Caco-2 (cell line): ENCODE results near the gene POMC. TPM values are rescaled to one million over a fixed set of nuclear protein-coding genes. Genes with fewer than 3 reads are reported as not detected.
A peak's percentile ranks its signal among the peaks of the same experiment; 100 is the strongest.

Experiments used
- BruUV-seq: library from RNA; stranded (reverse); fragments of 400-500 nt; replicated peaks from 2 replicates; lab custom pipeline; 2021; lab: Mats Ljungman, UMichigan
- CTCF ChIA-PET: fragments of 300-600 bp; sonication (Branson Sonifier 250); formaldehyde crosslinking; loops from one replicate; lab custom pipeline; 2022; ENCODE audit warnings: antibody characterized with exemption; lab: Charles Lee
- POLR2A ChIA-PET: fragments of 300-600 bp; sonication (Branson Sonifier 250); formaldehyde crosslinking; loops from one replicate; lab custom pipeline; 2022; ENCODE audit warnings: antibody characterized with exemption; lab: Charles Lee
- DNase-seq, 2 experiments: peaks; one replicate each; pipeline versions ENCODE4 v3.0.0 to v3.0.0-alpha.2; 2020 to 2022
- H3K27me3 ChIP-seq: replicated peaks from 2 replicates; pipeline ENCODE4 v1.6.0; 2011; ENCODE audit warnings: low read length; ENCODE audit not compliant: control insufficient read depth, insufficient read depth
- H3K36me3 ChIP-seq: 2 replicates; pipeline ENCODE4 v1.5.1; 2011; ENCODE audit warnings: low read length; ENCODE audit not compliant: control insufficient read depth, insufficient read depth
- H3K4me1 ChIP-seq: fragments of 250-450 bp; sonication (Bioruptor Pico); 2 replicates; pipeline ENCODE4 v1.5.1; 2020; ENCODE audit warnings: mild to moderate bottlenecking
- H3K4me3 ChIP-seq: 2 replicates; pipeline ENCODE4 v1.5.1; 2011; ENCODE audit warnings: low read depth, mild to moderate bottlenecking, control low read depth, low read length
- H3K9me3 ChIP-seq: fragments of 250-450 bp; sonication (Bioruptor Pico); 2 replicates; pipeline ENCODE4 v1.5.1; 2020; ENCODE audit warnings: mild to moderate bottlenecking, moderate library complexity
- H3K27ac Mint-ChIP-seq: one replicate; pipeline ENCODE4 v1.8.0; 2022; ENCODE audit warnings: mixed read lengths; ENCODE audit not compliant: unreplicated experiment
- H3K27me3 Mint-ChIP-seq: one replicate; pipeline ENCODE4 v1.8.0; 2022; ENCODE audit warnings: mixed read lengths; ENCODE audit not compliant: insufficient read depth, unreplicated experiment
- H3K36me3 Mint-ChIP-seq: one replicate; pipeline ENCODE4 v1.8.0; 2022; ENCODE audit warnings: mild to moderate bottlenecking, mixed read lengths; ENCODE audit not compliant: insufficient read depth, unreplicated experiment
- H3K4me1 Mint-ChIP-seq: one replicate; pipeline ENCODE4 v1.8.0; 2022; ENCODE audit warnings: low read depth, mixed read lengths; ENCODE audit not compliant: unreplicated experiment
- H3K4me3 Mint-ChIP-seq: one replicate; pipeline ENCODE4 v1.8.0; 2022; ENCODE audit warnings: mild to moderate bottlenecking, moderate library complexity, mixed read lengths; ENCODE audit not compliant: unreplicated experiment
- H3K9me3 Mint-ChIP-seq: one replicate; pipeline ENCODE4 v1.8.0; 2022; ENCODE audit warnings: mixed read lengths; ENCODE audit not compliant: unreplicated experiment
- CTCF ChIP-seq, 2 experiments: fragments of 200-600 bp in 1 of 2; IDR thresholded peaks; 1 replicate in 1 of 2; 2 replicates in 1 of 2; pipeline versions ENCODE4 v1.5.1 to v1.8.0; 2011 to 2022; ENCODE audit warnings: antibody characterized with exemption in 1 of 2, control low read depth in 1 of 2, inconsistent platforms in 1 of 2, low read depth in 1 of 2, low read length in 1 of 2, mild to moderate bottlenecking in 1 of 2, moderate library complexity in 1 of 2; ENCODE audit not compliant: insufficient read depth in 1 of 2, severe bottlenecking in 1 of 2, unreplicated experiment in 1 of 2
- intact Hi-C: fragments of 100-400 bp; cut with micrococcal nuclease; formaldehyde crosslinking; loops from one replicate; pipeline ENCODE4 v1.10.0; 2022; ENCODE audit not compliant: unreplicated experiment
- total RNA-seq: library from RNA; stranded (reverse); gene quantifications from 2 replicates; pipeline ENCODE4 v1.2.3, GENCODE V29; 2022

The POMC gene
- total RNA-seq, 1 experiment from 2014 or later, result 14.9 TPM

GRCh38 chr2:25184254-25184653 lies 15.9 kb upstream of the POMC start:
- Histone ChIP-seq H3K4me3 (no peak overlapping the region), H3K36me3 (no peaks in the 10 kb centered on the region), H3K9me3 (peaks cover 5% of the 10 kb centered on the region; the same call in 1 of the 2 replicates), H3K27me3 (no peaks in the 10 kb centered on the region), H3K4me1 (peaks cover 31% of the 10 kb centered on the region)
- intact Hi-C loops, result no loop called here
- CTCF ChIA-PET, result interaction anchor here (0.6 to 1.9 kb wide), 3 partner anchors 16 to 178 kb away, joined by 3 to 9 read pairs (median 4); partner anchors contain the start of gene POMC
- Mint-ChIP-seq H3K36me3 (peaks cover 12% of the 10 kb centered on the region), H3K27ac (peak overlapping the region; percentile 56), H3K4me3 (peak overlapping the region; percentile 27), H3K9me3 (peaks cover 11% of the 10 kb centered on the region), H3K27me3 (no peaks in the 10 kb centered on the region), H3K4me1 (peaks cover 26% of the 10 kb centered on the region)
- DNase-seq, result peak in 1 of 2 experiments; percentile 58
- POLR2A ChIA-PET, result no interaction called here
- TF ChIP-seq CTCF (IDR thresholded peaks at IDR 0.05; ENCODE audit: insufficient read depth in 1 of 2, low read depth in 1 of 2, low read length in 1 of 2, severe bottlenecking in 1 of 2, unreplicated experiment in 1 of 2), result no peak
- no TSS peak for BruUV-seq

- H3K4me1 ChIP-seq, result peaks cover 13% of the 10 kb centered on the region
- Mint-ChIP-seq H3K27ac (no peak overlapping the region), H3K9me3 (peaks cover 11% of the 10 kb centered on the region), H3K4me3 (no peak overlapping the region), H3K36me3 (peaks cover 6% of the 10 kb centered on the region), H3K27me3 (peaks cover 8% of the 10 kb centered on the region), H3K4me1 (peaks cover 6% of the 10 kb centered on the region)
- H3K27me3 ChIP-seq, result no peaks in the 10 kb centered on the region
- no peak for TF ChIP-seq CTCF (IDR thresholded peaks at IDR 0.05; ENCODE audit: insufficient read depth in 1 of 2, low read depth in 1 of 2, low read length in 1 of 2, severe bottlenecking in 1 of 2, unreplicated experiment in 1 of 2)
- no peaks in the 10 kb centered on the region for H3K36me3 ChIP-seq
- H3K4me3 ChIP-seq, result no peak overlapping the region
- no peak for DNase-seq
- no TSS peak for BruUV-seq
- H3K9me3 ChIP-seq, result peaks cover 5% of the 10 kb centered on the region; the same call in 1 of the 2 replicates
- intact Hi-C loops, result no loop called here
- ChIA-PET CTCF (no interaction called here), POLR2A (no interaction called here)
These were observed 10.6 kb upstream of the POMC start for GRCh38 chr2:25178976-25179375.

GRCh38 chr2:25177211-25177611 lies 8.8 kb upstream of the POMC start:
- POLR2A ChIA-PET, result no interaction called here
- no TSS peak for BruUV-seq
- Histone ChIP-seq H3K9me3 (peaks cover 1% of the 10 kb centered on the region; the same call in 1 of the 2 replicates), H3K4me1 (no peaks in the 10 kb centered on the region), H3K4me3 (no peak overlapping the region), H3K36me3 (no peaks in the 10 kb centered on the region), H3K27me3 (no peaks in the 10 kb centered on the region)
- no peak for TF ChIP-seq CTCF (IDR thresholded peaks at IDR 0.05; ENCODE audit: insufficient read depth in 1 of 2, low read depth in 1 of 2, low read length in 1 of 2, severe bottlenecking in 1 of 2, unreplicated experiment in 1 of 2)
- Mint-ChIP-seq H3K36me3 (no peaks in the 10 kb centered on the region), H3K4me3 (no peak overlapping the region), H3K27ac (no peak overlapping the region), H3K27me3 (peaks cover 8% of the 10 kb centered on the region), H3K9me3 (peaks cover 6% of the 10 kb centered on the region), H3K4me1 (no peaks in the 10 kb centered on the region)
- intact Hi-C loops, result no loop called here
- CTCF ChIA-PET, result no interaction called here
- no peak for DNase-seq
